Karpas-422 (cell line): ENCODE data around the gene MEIS1. TPM values are rescaled to one million over a fixed set of nuclear protein-coding genes. Genes with fewer than 3 reads are reported as not detected.

Experiments used
- DNase-seq: peaks from one replicate; pipeline ENCODE4 v3.0.0-alpha.2; 2015
- H2AFZ ChIP-seq: fragments of 200-600 bp; sonication (generic); 2 replicates; pipeline ENCODE4 v1.6.1; 2014; ENCODE audit warnings: antibody characterized with exemption, low read length, mixed read lengths
- H3K27ac ChIP-seq: fragments of 200-600 bp; sonication (generic); 2 replicates; pipeline ENCODE4 v1.5.1; 2014; ENCODE audit warnings: mild to moderate bottlenecking, low read length, moderate library complexity
- H3K27me3 ChIP-seq: fragments of 200-600 bp; sonication (generic); 2 replicates; pipeline ENCODE4 v1.6.1; 2014; ENCODE audit warnings: low read length, mixed read lengths
- H3K36me3 ChIP-seq: fragments of 200-600 bp; sonication (generic); 2 replicates; pipeline ENCODE4 v1.6.1; 2014; ENCODE audit warnings: low read length, mixed read lengths; ENCODE audit not compliant: insufficient read depth
- H3K4me1 ChIP-seq: fragments of 200-600 bp; sonication (generic); 2 replicates; pipeline ENCODE4 v1.6.1; 2014; ENCODE audit warnings: mild to moderate bottlenecking, low read length, mixed read lengths
- H3K4me2 ChIP-seq: fragments of 200-600 bp; sonication (generic); 2 replicates; pipeline ENCODE4 v1.6.1; 2014; ENCODE audit warnings: low read length, low read depth, mild to moderate bottlenecking; ENCODE audit not compliant: poor library complexity, severe bottlenecking
- H3K4me3 ChIP-seq: fragments of 200-600 bp; sonication (generic); 2 replicates; pipeline ENCODE4 v1.5.1; 2014; ENCODE audit warnings: mild to moderate bottlenecking, antibody characterized with exemption, low read length, mixed read lengths
- H3K79me2 ChIP-seq: fragments of 200-600 bp; sonication (generic); 2 replicates; pipeline ENCODE4 v1.6.1; 2014; ENCODE audit warnings: mild to moderate bottlenecking, low read length, mixed read lengths
- H3K9ac ChIP-seq: fragments of 200-600 bp; sonication (generic); 2 replicates; pipeline ENCODE4 v1.6.0; 2014; ENCODE audit warnings: low read length
- H3K9me2 ChIP-seq: fragments of 200-600 bp; sonication (generic), shearing (Covaris generic); replicated peaks from 2 replicates; pipeline ENCODE4 v1.6.0; 2014; ENCODE audit warnings: mild to moderate bottlenecking, low read length, moderate library complexity; ENCODE audit not compliant: insufficient read depth
- H3K9me3 ChIP-seq: fragments of 300-700, 200-600 bp; sonication (generic); 2 replicates; pipeline ENCODE4 v1.6.1; 2014; ENCODE audit warnings: low read length, mixed read lengths
- H4K20me1 ChIP-seq: fragments of 200-600 bp; sonication (generic); 2 replicates; pipeline ENCODE4 v1.6.1; 2014; ENCODE audit warnings: mild to moderate bottlenecking, antibody characterized with exemption, low read length, low read depth; ENCODE audit not compliant: insufficient read depth
- total RNA-seq: library from RNA; depleted of rRNA; stranded (reverse); fragments of >200 nt; shearing (Covaris generic); gene quantifications from 2 replicates; pipeline ENCODE4 v1.2.3, GENCODE V29; 2014; ENCODE audit warnings: low replicate concordance

The MEIS1 gene
- total RNA-seq, 1 experiment from 2014 or later, result 32.5 TPM

DNA sequence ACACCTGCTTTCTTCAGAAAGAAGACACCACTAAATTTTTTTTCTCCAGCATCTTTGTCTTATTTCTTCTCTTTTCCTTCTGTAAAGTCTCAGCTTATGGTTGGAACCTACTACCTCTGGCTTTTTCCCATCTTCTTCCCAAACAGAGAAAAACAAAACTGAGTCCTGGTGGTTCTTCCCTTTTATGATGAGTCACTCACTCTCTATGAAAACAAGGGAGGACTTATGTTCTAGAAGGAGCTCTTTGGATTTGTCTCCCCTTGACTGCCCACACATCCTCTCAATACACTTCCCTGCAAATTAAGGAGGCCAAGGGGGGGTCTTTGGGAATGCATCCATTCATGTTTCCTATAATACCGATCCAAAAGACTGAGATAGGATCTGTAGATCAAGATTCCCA is 22.1 kb upstream of the MEIS1 start:
- H4K20me1 ChIP-seq, result no peaks in the 10 kb centered on the region
- no peaks in the 10 kb centered on the region for H3K27me3 ChIP-seq
- H3K9me3 ChIP-seq, result no peaks in the 10 kb centered on the region
- no peak for DNase-seq
- H3K4me3 ChIP-seq, result no peak overlapping the region
- no peaks in the 10 kb centered on the region for H3K79me2 ChIP-seq
- H3K4me1 ChIP-seq, result no peaks in the 10 kb centered on the region
- no peaks in the 10 kb centered on the region for H3K36me3 ChIP-seq
- no peak overlapping the region for H3K4me2 ChIP-seq
- H3K27ac ChIP-seq, result no peak overlapping the region
- H2AFZ ChIP-seq, result no peak overlapping the region
- H3K9ac ChIP-seq, result no peak overlapping the region
- H3K9me2 ChIP-seq, result no peaks in the 10 kb centered on the region

- no peaks in the 10 kb centered on the region for H4K20me1 ChIP-seq
- H2AFZ ChIP-seq, result no peak overlapping the region
- H3K4me1 ChIP-seq, result no peaks in the 10 kb centered on the region
- H3K27ac ChIP-seq, result no peak overlapping the region
- H3K79me2 ChIP-seq, result no peaks in the 10 kb centered on the region
- DNase-seq, result no peak
- H3K4me3 ChIP-seq, result no peak overlapping the region
- H3K9me2 ChIP-seq, result no peaks in the 10 kb centered on the region
- H3K4me2 ChIP-seq, result no peak overlapping the region
- H3K9ac ChIP-seq, result no peak overlapping the region
- no peaks in the 10 kb centered on the region for H3K36me3 ChIP-seq
- H3K9me3 ChIP-seq, result no peaks in the 10 kb centered on the region
- H3K27me3 ChIP-seq, result no peaks in the 10 kb centered on the region
Measured at GRCh38 chr2:66414896-66415295, 20.0 kb upstream of the MEIS1 start.

GRCh38 chr2:66418381-66418780 is 16.5 kb upstream of the MEIS1 start:
- Histone ChIP-seq H3K27me3 (no peaks in the 10 kb centered on the region), H4K20me1 (no peaks in the 10 kb centered on the region), H3K36me3 (no peaks in the 10 kb centered on the region), H3K79me2 (no peaks in the 10 kb centered on the region), H2AFZ (no peak overlapping the region), H3K27ac (no peak overlapping the region), H3K4me1 (peaks cover 6% of the 10 kb centered on the region; the same call in 1 of the 2 replicates), H3K4me2 (no peak overlapping the region), H3K9me3 (no peaks in the 10 kb centered on the region), H3K9ac (no peak overlapping the region), H3K9me2 (no peaks in the 10 kb centered on the region), H3K4me3 (no peak overlapping the region)
- DNase-seq, result no peak

GRCh38 chr2:66421612-66422011 is 13.3 kb upstream of the MEIS1 start:
- Histone ChIP-seq H3K79me2 (no peaks in the 10 kb centered on the region), H3K4me3 (no peak overlapping the region), H2AFZ (no peak overlapping the region), H3K9ac (no peak overlapping the region), H3K27me3 (no peaks in the 10 kb centered on the region), H4K20me1 (no peaks in the 10 kb centered on the region), H3K27ac (no peak overlapping the region), H3K9me3 (no peaks in the 10 kb centered on the region), H3K4me2 (no peak overlapping the region), H3K4me1 (peaks cover 6% of the 10 kb centered on the region; the same call in 1 of the 2 replicates), H3K36me3 (no peaks in the 10 kb centered on the region), H3K9me2 (no peaks in the 10 kb centered on the region)
- DNase-seq, result no peak

DNA sequence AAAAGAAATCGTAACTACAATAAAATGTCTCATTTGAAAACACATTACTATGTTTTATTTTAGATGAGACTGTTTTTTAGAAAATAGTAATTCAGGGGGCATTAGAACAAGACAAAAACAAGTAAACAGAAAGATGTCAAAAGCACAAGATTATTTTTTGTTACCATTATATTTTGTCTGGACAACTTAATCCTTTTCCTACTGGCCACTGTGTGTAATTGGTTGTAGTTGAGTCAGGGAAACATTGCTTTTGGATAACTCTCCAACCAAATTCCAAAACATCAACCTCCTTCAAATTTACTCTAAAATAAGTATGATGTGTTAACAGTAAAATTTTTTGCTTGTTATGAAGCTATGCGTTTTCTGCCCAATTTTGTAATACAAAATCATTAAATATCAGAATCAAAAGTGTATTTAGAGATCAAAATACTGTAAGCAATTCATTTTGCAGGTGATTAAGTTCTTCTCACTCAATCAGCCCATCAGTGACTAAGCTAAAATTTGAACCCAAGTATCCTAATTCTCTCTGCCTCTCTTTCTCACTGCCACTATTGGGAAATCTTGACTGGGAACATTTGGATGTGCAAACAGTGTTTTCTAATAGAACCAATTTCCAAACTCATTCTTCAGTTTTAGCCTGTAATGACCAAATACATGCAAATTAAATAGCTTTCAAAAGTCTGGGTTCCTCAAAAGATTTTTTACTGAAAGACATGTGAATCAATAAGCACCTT is 11.4 kb upstream of the MEIS1 start:
- Histone ChIP-seq H3K79me2 (no peaks in the 10 kb centered on the region), H4K20me1 (no peaks in the 10 kb centered on the region), H2AFZ (no peak overlapping the region), H3K9ac (no peak overlapping the region), H3K36me3 (no peaks in the 10 kb centered on the region), H3K4me1 (peaks cover 6% of the 10 kb centered on the region; the same call in 1 of the 2 replicates), H3K4me2 (no peak overlapping the region), H3K9me2 (no peaks in the 10 kb centered on the region), H3K27ac (no peak overlapping the region), H3K9me3 (no peaks in the 10 kb centered on the region), H3K27me3 (no peaks in the 10 kb centered on the region), H3K4me3 (no peak overlapping the region)
- no peak for DNase-seq

GRCh38 chr2:66426244-66427111 is 8.4 kb upstream of the MEIS1 start:
- Histone ChIP-seq H3K27ac (no peak overlapping the region), H3K36me3 (no peaks in the 10 kb centered on the region), H3K9me2 (no peaks in the 10 kb centered on the region), H3K4me2 (no peak overlapping the region), H2AFZ (no peak overlapping the region), H3K79me2 (no peaks in the 10 kb centered on the region), H3K9me3 (no peaks in the 10 kb centered on the region), H3K27me3 (no peaks in the 10 kb centered on the region), H3K4me3 (no peak overlapping the region), H3K4me1 (peaks cover 2% of the 10 kb centered on the region), H3K9ac (no peak overlapping the region), H4K20me1 (no peaks in the 10 kb centered on the region)
- DNase-seq, result no peak

- DNase-seq, result no peak
- Histone ChIP-seq H2AFZ (no peak overlapping the region), H3K36me3 (no peaks in the 10 kb centered on the region), H3K4me3 (no peak overlapping the region), H3K9me2 (no peaks in the 10 kb centered on the region), H4K20me1 (no peaks in the 10 kb centered on the region), H3K9me3 (no peaks in the 10 kb centered on the region), H3K4me2 (no peak overlapping the region), H3K27me3 (no peaks in the 10 kb centered on the region), H3K79me2 (no peaks in the 10 kb centered on the region), H3K27ac (no peak overlapping the region), H3K9ac (no peak overlapping the region), H3K4me1 (peaks cover 2% of the 10 kb centered on the region; the same call in 1 of the 2 replicates)
Measured at GRCh38 chr2:66427300-66427699, 7.6 kb upstream of the MEIS1 start.

GRCh38 chr2:66428986-66429612 is 5.8 kb upstream of the MEIS1 start:
- H2AFZ ChIP-seq, result no peak overlapping the region
- peaks cover 2% of the 10 kb centered on the region for H3K4me1 ChIP-seq
- H3K4me2 ChIP-seq, result no peak overlapping the region
- no peak overlapping the region for H3K27ac ChIP-seq
- H4K20me1 ChIP-seq, result no peaks in the 10 kb centered on the region
- H3K9me2 ChIP-seq, result no peaks in the 10 kb centered on the region
- H3K9ac ChIP-seq, result no peak overlapping the region
- H3K9me3 ChIP-seq, result no peaks in the 10 kb centered on the region
- DNase-seq, result peak; percentile 90
- no peaks in the 10 kb centered on the region for H3K27me3 ChIP-seq
- H3K79me2 ChIP-seq, result no peaks in the 10 kb centered on the region
- no peak overlapping the region for H3K4me3 ChIP-seq
- no peaks in the 10 kb centered on the region for H3K36me3 ChIP-seq
